HepG2 (cell line): Measurements from ENCODE around the gene BCL2L1. TPM values are rescaled to one million over a fixed set of nuclear protein-coding genes. Genes with fewer than 3 reads are reported as not detected.

Source experiments
- ATAC-seq: fragments of 200-7000 bp; cut with Tn5 transposase; 3 replicates; pipeline ENCODE4 v1.9.1; 2020; ENCODE audit warnings: mild to moderate bottlenecking, moderate library complexity
- BruUV-seq: library from RNA; stranded (reverse); fragments of 400-500 nt; replicated peaks from 2 replicates; lab custom pipeline; 2021; lab: Mats Ljungman, UMichigan
- CTCF ChIA-PET: fragments of 300-600 bp; formaldehyde crosslinking; extraction: SDS; loops from one replicate; lab custom pipeline; 2021; ENCODE audit warnings: low total read pairs, inconsistent platforms, low intra/inter-chr PET ratio; lab: Yijun Ruan, JAX
- POLR2A ChIA-PET: fragments of 350-600 bp; sonication (Branson Sonifier 250); formaldehyde crosslinking; loops from one replicate; lab custom pipeline; 2020; ENCODE audit warnings: antibody characterized with exemption, inconsistent platforms; lab: Yijun Ruan, JAX
- DNase-seq: peaks from one replicate; pipeline ENCODE4 v3.0.0-alpha.2; 2015; ENCODE audit warnings: low spot score
- FAIRE-seq: peaks from 3 replicates; lab custom pipeline; 2011; peaks lifted over from hg19 to GRCh38; lab: Jason Lieb, UNC
- H2AFZ ChIP-seq: one replicate; pipeline ENCODE4 v1.6.1; 2011; ENCODE audit warnings: low read length, inconsistent platforms
- H3K27ac ChIP-seq: fragments of 300-600 bp; 3 replicates; pipeline ENCODE4 v1.8.0; 2011; ENCODE audit warnings: mixed run types, mild to moderate bottlenecking, mixed read lengths, low read length, inconsistent platforms; ENCODE audit not compliant: insufficient read depth; ENCODE audit errors: extremely low read length
- H3K27me3 ChIP-seq, 2 experiments: fragments of 200-600 bp in 1 of 2; 2 replicates in 1 of 2; 3 replicates in 1 of 2; pipeline versions ENCODE4 v1.6.0 to v1.8.0; 2011; ENCODE audit warnings: low read length in 2 of 2, mild to moderate bottlenecking in 2 of 2, moderate library complexity in 2 of 2, inconsistent platforms in 1 of 2; ENCODE audit not compliant: insufficient read depth in 2 of 2, control insufficient read depth in 1 of 2
- H3K36me3 ChIP-seq, 2 experiments: fragments of 200-600 bp in 1 of 2; replicated peaks in 1 of 2; 2 replicates in 1 of 2; 3 replicates in 1 of 2; pipeline versions ENCODE4 v1.5.1 to v1.8.0; 2011; ENCODE audit warnings: low read length in 2 of 2, inconsistent platforms in 1 of 2; ENCODE audit not compliant: insufficient read depth in 2 of 2, control insufficient read depth in 1 of 2
- H3K4me1 ChIP-seq: 2 replicates; pipeline ENCODE4 v1.5.1; 2012; ENCODE audit warnings: low read length, inconsistent platforms; ENCODE audit not compliant: insufficient read depth
- H3K4me2 ChIP-seq: 2 replicates; pipeline ENCODE4 v1.6.0; 2011; ENCODE audit warnings: low read depth, low read length, inconsistent platforms
- H3K4me3 ChIP-seq, 3 experiments: fragments of 200-600 bp in 1 of 3; sonication (generic), shearing (Covaris generic) in 1 of 3; replicated peaks in 1 of 3; 2 replicates each; pipeline ENCODE4 v1.5.1; 2011 to 2016; ENCODE audit warnings: low read length in 3 of 3, inconsistent platforms in 2 of 3, low read depth in 2 of 3, mild to moderate bottlenecking in 2 of 3, control low read depth in 1 of 3, mixed read lengths in 1 of 3; ENCODE audit not compliant: insufficient read depth in 1 of 3
- H3K79me2 ChIP-seq: one replicate; pipeline ENCODE4 v1.6.1; 2011; ENCODE audit warnings: low read length, inconsistent platforms; ENCODE audit not compliant: insufficient read depth
- H3K9ac ChIP-seq: 2 replicates; pipeline ENCODE4 v1.6.0; 2011; ENCODE audit warnings: mild to moderate bottlenecking, low read depth, low read length, inconsistent platforms; ENCODE audit not compliant: insufficient read depth
- H3K9me3 ChIP-seq: 2 replicates; pipeline ENCODE4 v1.5.1; 2012; ENCODE audit warnings: mild to moderate bottlenecking, low read length
- H4K20me1 ChIP-seq: 2 replicates; pipeline ENCODE4 v1.6.0; 2011; ENCODE audit warnings: inconsistent platforms, mild to moderate bottlenecking, low read length, moderate library complexity; ENCODE audit not compliant: insufficient read depth
- ATM ChIP-seq: fragments of 450-650 bp; IDR thresholded peaks from 2 replicates; pipeline ENCODE4 v1.7.1; 2017; ENCODE audit warnings: mild to moderate bottlenecking, borderline replicate concordance
- JDP2 ChIP-seq: sonication (generic); formaldehyde crosslinking; IDR thresholded peaks from 2 replicates; pipeline ENCODE4 v1.8.1; 2022; ENCODE audit warnings: missing genetic modification reagents, borderline replicate concordance
- MBNL3 ChIP-seq: fragments of 250-450 bp; sonication (Bioruptor Pico); conservative IDR thresholded peaks from 2 replicates; pipeline ENCODE4 v1.8.0; 2022; ENCODE audit warnings: mild to moderate bottlenecking, inconsistent platforms
- MLXIP ChIP-seq: sonication (generic); formaldehyde crosslinking; IDR thresholded peaks from 2 replicates; pipeline ENCODE4 v1.9.0; 2021; ENCODE audit warnings: missing genetic modification reagents, borderline replicate concordance
- MYPOP ChIP-seq: sonication (generic); formaldehyde crosslinking; IDR thresholded peaks from 2 replicates; pipeline ENCODE4 v1.8.1; 2023; ENCODE audit warnings: mild to moderate bottlenecking, moderate library complexity, missing genetic modification reagents
- NFYB ChIP-seq: sonication (generic); formaldehyde crosslinking; IDR thresholded peaks from 2 replicates; pipeline ENCODE4 v1.4.0; 2020; ENCODE audit warnings: missing genetic modification reagents
- PHF8 ChIP-seq: sonication (generic); formaldehyde crosslinking; IDR thresholded peaks from 2 replicates; pipeline ENCODE4 v1.5.0; 2020; ENCODE audit warnings: missing genetic modification reagents
- RBM39 ChIP-seq: fragments of 200-400 bp; formaldehyde crosslinking; IDR thresholded peaks from one replicate; pipeline ENCODE4 v1.6.1; 2018; ENCODE audit warnings: antibody characterized with exemption, mild to moderate bottlenecking, low read depth, low read length; ENCODE audit not compliant: poor library complexity, severe bottlenecking
- ZFP36L1 ChIP-seq: sonication (generic); formaldehyde crosslinking; IDR thresholded peaks from 2 replicates; pipeline ENCODE4 v1.8.0; 2022; ENCODE audit warnings: mild to moderate bottlenecking, missing genetic modification reagents, moderate library complexity
- ZNF232 ChIP-seq: sonication (generic); formaldehyde crosslinking; IDR thresholded peaks from 2 replicates; pipeline ENCODE4 v1.4.0; 2020; ENCODE audit warnings: missing genetic modification reagents, borderline replicate concordance
- ZNF234 ChIP-seq: sonication (generic); formaldehyde crosslinking; conservative IDR thresholded peaks from 2 replicates; pipeline ENCODE4 v1.5.1; 2020; ENCODE audit warnings: mild to moderate bottlenecking, missing genetic modification reagents
- ZNF251 ChIP-seq: sonication (generic); formaldehyde crosslinking; IDR thresholded peaks from 2 replicates; pipeline ENCODE4 v1.9.0; 2021; ENCODE audit warnings: mild to moderate bottlenecking, missing genetic modification reagents
- ZNF557 ChIP-seq: sonication (generic); formaldehyde crosslinking; IDR thresholded peaks from 2 replicates; pipeline ENCODE4 v1.4.0; 2020; ENCODE audit warnings: missing genetic modification reagents
- ZNF644 ChIP-seq: IDR thresholded peaks from 2 replicates; pipeline ENCODE4 v1.6.1; 2016; ENCODE audit warnings: low read depth
- ZNF747 ChIP-seq: sonication (generic); formaldehyde crosslinking; IDR thresholded peaks from 2 replicates; pipeline ENCODE4 v1.8.1; 2023; ENCODE audit warnings: missing genetic modification reagents, mild to moderate bottlenecking, borderline replicate concordance
- WGBS: methylation state at CpG from one replicate; pipeline ENCODE4 v1.1.6; 2017; ENCODE audit warnings: low lambda C conversion rate; 5-methylcytosine and 5-hydroxymethylcytosine counted together
- in situ Hi-C: cut with HindIII; loops from 2 replicates; pipeline ENCODE4 v1.10.0; 2017; ENCODE audit warnings: low pct_unique_long_range_greater_than_20kb; ENCODE audit not compliant: extremely low pct_ligation_motif_present
- intact Hi-C: fragments of 100-400 bp; cut with micrococcal nuclease; formaldehyde crosslinking; loops from one replicate; pipeline ENCODE4 v1.10.0; 2022; ENCODE audit not compliant: unreplicated experiment
- polyA plus RNA-seq, 8 experiments: library from polyadenylated mRNA; depleted of rRNA in 3 of 8; stranded (reverse) in 7 of 8; unstranded in 1 of 8; fragments of >200 nt; fragmentation: Illumina TruSeq in 4 of 8; extraction: Trizol in 4 of 8; gene quantifications; 2 replicates each; pipeline versions ENCODE4 v1.2.1 to v1.2.3, GENCODE V29; 2011 to 2016; ENCODE audit warnings: low read depth in 4 of 8, missing spikeins in 1 of 8, mixed read lengths in 1 of 8; ENCODE audit not compliant: insufficient read depth in 1 of 8
- total RNA-seq, 5 experiments: library from RNA; depleted of rRNA; stranded (reverse); fragments of >200 nt; fragmentation: Illumina TruSeq; extraction: Trizol; gene quantifications; 2 replicates each; pipeline ENCODE4 v1.2.3, GENCODE V29; 2016; ENCODE audit warnings: low read depth in 1 of 5
- TF ChIP-seq, protein P1 (sequence below): fragments of 450-650 bp; IDR thresholded peaks from 2 replicates; pipeline ENCODE4 v1.6.1; 2017; ENCODE audit warnings: mild to moderate bottlenecking

BCL2L1 gene
- total and polyA plus RNA-seq, 2 of the 13 experiments (the other 11 are each of a cell fraction or from before 2014, with no cell fraction given) = 164 to 258 TPM

- Histone ChIP-seq H3K36me3 (peaks cover 63 to 87% of the 10 kb centered on the region in 2 experiments), H2AFZ (no peak overlapping the region), H3K9me3 (no peaks in the 10 kb centered on the region), H4K20me1 (peaks cover 57% of the 10 kb centered on the region), H3K27ac (peak overlapping the region; percentile 55), H3K9ac (peak overlapping the region; percentile 23; the same call in 1 of the 2 replicates), H3K79me2 (peaks cover 93% of the 10 kb centered on the region), H3K4me3 (no peak overlapping the region), H3K4me2 (peak overlapping the region; percentile 34), H3K27me3 (no peaks in the 10 kb centered on the region), H3K4me1 (peaks cover 96% of the 10 kb centered on the region)
- CTCF ChIA-PET = interaction anchor here (1.5 to 4.1 kb wide), 2 partner anchors 18 to 44 kb away, joined by 3 to 13 read pairs; partner anchors contain the start of gene BCL2L1
- intact Hi-C loops = loop anchor here (1.0 to 2.0 kb wide), 2 partner anchors 15 to 44 kb away; no protein-coding TSS in a partner anchor
- FAIRE-seq = no peak
- peak; percentile 36 for ATAC-seq
- POLR2A ChIA-PET = interaction anchor here (0.7 to 20.7 kb wide), 9 partner anchors 9 to 59 kb away, joined by 3 to 643 read pairs (median 17); partner anchors contain the start of genes BCL2L1 and TPX2
- DNase-seq = peak; percentile 53
- in situ Hi-C loops = no loop called here
- WGBS = 51% methylated on average over 9 of the region's 9 CpGs
- BruUV-seq = no TSS peak
- TF ChIP-seq ZNF557 (0 out of 2 replicates have a peak, but pooled peaks have one; percentile 38), ZFP36L1 (CRISPR knock-in tag) (no peak), RBM39 (no peak), JDP2 (CRISPR knock-in tag) (no peak), MBNL3 (CRISPR knock-in tag) (no peak), ZNF747 (CRISPR knock-in tag) (0 out of 2 replicates have a peak, but pooled peaks have one; percentile 17), ZNF234 (CRISPR knock-in tag) (no peak), ZNF251 (CRISPR knock-in tag) (no peak), MYPOP (CRISPR knock-in tag) (no peak), PHF8 (CRISPR knock-in tag) (peak; percentile 22; the same call in 1 of the 2 replicates), ATM (no peak), ZNF232 (CRISPR knock-in tag) (peak; percentile 42; the same call in 1 of the 2 replicates), ZNF644 (CRISPR knock-in tag) (no peak), NFYB (CRISPR knock-in tag) (peak; percentile 6; the same call in 1 of the 2 replicates), MLXIP (CRISPR knock-in tag) (no peak)
- TF ChIP-seq, protein P1, sequence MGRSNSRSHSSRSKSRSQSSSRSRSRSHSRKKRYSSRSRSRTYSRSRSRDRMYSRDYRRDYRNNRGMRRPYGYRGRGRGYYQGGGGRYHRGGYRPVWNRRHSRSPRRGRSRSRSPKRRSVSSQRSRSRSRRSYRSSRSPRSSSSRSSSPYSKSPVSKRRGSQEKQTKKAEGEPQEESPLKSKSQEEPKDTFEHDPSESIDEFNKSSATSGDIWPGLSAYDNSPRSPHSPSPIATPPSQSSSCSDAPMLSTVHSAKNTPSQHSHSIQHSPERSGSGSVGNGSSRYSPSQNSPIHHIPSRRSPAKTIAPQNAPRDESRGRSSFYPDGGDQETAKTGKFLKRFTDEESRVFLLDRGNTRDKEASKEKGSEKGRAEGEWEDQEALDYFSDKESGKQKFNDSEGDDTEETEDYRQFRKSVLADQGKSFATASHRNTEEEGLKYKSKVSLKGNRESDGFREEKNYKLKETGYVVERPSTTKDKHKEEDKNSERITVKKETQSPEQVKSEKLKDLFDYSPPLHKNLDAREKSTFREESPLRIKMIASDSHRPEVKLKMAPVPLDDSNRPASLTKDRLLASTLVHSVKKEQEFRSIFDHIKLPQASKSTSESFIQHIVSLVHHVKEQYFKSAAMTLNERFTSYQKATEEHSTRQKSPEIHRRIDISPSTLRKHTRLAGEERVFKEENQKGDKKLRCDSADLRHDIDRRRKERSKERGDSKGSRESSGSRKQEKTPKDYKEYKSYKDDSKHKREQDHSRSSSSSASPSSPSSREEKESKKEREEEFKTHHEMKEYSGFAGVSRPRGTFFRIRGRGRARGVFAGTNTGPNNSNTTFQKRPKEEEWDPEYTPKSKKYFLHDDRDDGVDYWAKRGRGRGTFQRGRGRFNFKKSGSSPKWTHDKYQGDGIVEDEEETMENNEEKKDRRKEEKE = no peak
Observed at GRCh38 chr20:31679357-31680285, 43.0 kb downstream of the BCL2L1 start.
